Stimulated activated CD8-positive, alpha-beta memory T cell treated with anti-CD3 and anti-CD28 coated beads, Interleukin-15, amount 100 ng/mL, for 4 hours (primary cell): ENCODE results near the gene SETD4.

ENCODE experiments used
- DNase-seq, 2 donors: peaks; one replicate each; pipeline ENCODE4 v3.0.0-alpha.2; 2020; ENCODE audit warnings: low read depth in 2 of 2

The SETD4 gene

GRCh38 chr21:36045993-36046392 lies 14.3 kb downstream of the SETD4 start:
- DNase-seq: no peak

GRCh38 chr21:36044056-36044455 lies 16.3 kb downstream of the SETD4 start:
- no peak for DNase-seq

GRCh38 chr21:36041910-36042309 lies 18.4 kb downstream of the SETD4 start:
- no peak for DNase-seq

- DNase-seq: no peak
Measured at GRCh38 chr21:36040389-36040788, 19.9 kb downstream of the SETD4 start.

GRCh38 chr21:36039861-36040260 lies 20.5 kb downstream of the SETD4 start:
- DNase-seq: no peak

GRCh38 chr21:36038701-36039497 lies 21.4 kb downstream of the SETD4 start:
- DNase-seq: no peak

- DNase-seq: no peak
Measured at GRCh38 chr21:36035381-36035791, 24.9 kb downstream of the SETD4 start.

GRCh38 chr21:36034211-36034913 lies 26.0 kb downstream of the SETD4 start:
- no peak for DNase-seq

GRCh38 chr21:36032647-36033406 lies 27.5 kb downstream of the SETD4 start:
- no peak for DNase-seq

- DNase-seq: no peak
Measured at GRCh38 chr21:36030581-36031189, 29.6 kb downstream of the SETD4 start.

GRCh38 chr21:36029309-36029708 lies 31.0 kb downstream of the SETD4 start:
- DNase-seq: no peak

- peak; percentile 28 to 41 for DNase-seq
Measured at GRCh38 chr21:36028127-36029069, 31.9 kb downstream of the SETD4 start.

- DNase-seq: no peak
Measured at GRCh38 chr21:36027347-36027746, 33.0 kb downstream of the SETD4 start.

- no peak for DNase-seq
Measured at GRCh38 chr21:36024782-36025181, 35.5 kb downstream of the SETD4 start.

GRCh38 chr21:36023092-36023480 lies 37.2 kb downstream of the SETD4 start:
- DNase-seq: no peak

- no peak for DNase-seq
Measured at GRCh38 chr21:36022427-36023091, 37.8 kb downstream of the SETD4 start.

GRCh38 chr21:36021251-36021837 lies 39.0 kb downstream of the SETD4 start:
- no peak for DNase-seq

- DNase-seq: no peak
Measured at GRCh38 chr21:36015045-36015444, 45.3 kb downstream of the SETD4 start.

GRCh38 chr21:36010801-36011200 lies 49.5 kb downstream of the SETD4 start:
- DNase-seq: no peak

GRCh38 chr21:36008505-36008904 lies 51.8 kb downstream of the SETD4 start:
- DNase-seq: no peak
